K562 treated with DMSO at 1 percent for 4 hours (cell line): ENCODE measurements around the gene CTXN1. TPM values are rescaled to one million over a fixed set of nuclear protein-coding genes. Genes with fewer than 3 reads are reported as not detected.

Experiments
- total RNA-seq: library from RNA; unstranded; fragments of 300-600 nt; gene quantifications from 2 replicates; pipeline ENCODE4 v1.2.3, GENCODE V29; 2022; ENCODE audit not compliant: insufficient read depth

CTXN1 gene
- total RNA-seq: 8.8 and 9.9 TPM in 2 replicates

GRCh38 chr19:7926021-7926726 is at the start of gene CTXN1:
Gene CTXN1, minus strand, starts transcription at chr19:7926135. Its CDS starts 597 bp downstream, at chr19:7925538.

GRCh38 chr19:7943444-7944176 is 17.7 kb upstream of the CTXN1 start, which contains the start of gene TIMM44:
Gene TIMM44, minus strand, starts transcription at chr19:7943666. Its CDS starts 15 bp downstream, at chr19:7943651.

GRCh38 chr19:7919610-7920518 is 6.1 kb downstream of the CTXN1 start, which contains the start of gene SNAPC2:
Gene SNAPC2, plus strand, starts transcription at chr19:7920338. Its CDS starts 29 bp downstream, at chr19:7920367.

GRCh38 chr19:7914598-7915045 is 11.3 kb downstream of the CTXN1 start, which contains the start of gene TGFBR3L:
Gene TGFBR3L, plus strand, starts transcription at chr19:7914830.

GRCh38 chr19:7903244-7904073 is 22.5 kb downstream of the CTXN1 start, which contains the start of gene MAP2K7:
Gene MAP2K7, plus strand, starts transcription at chr19:7903877. Its CDS starts 68 bp downstream, at chr19:7903945.

GRCh38 chr19:7888145-7888825 is 37.6 kb downstream of the CTXN1 start, which contains the start of gene LRRC8E:
Gene LRRC8E, plus strand, starts transcription at chr19:7888510. Its CDS starts 7,094 bp downstream, at chr19:7895604.

Other genes starting within 250 kb of the CTXN1 start
- gene MCEMP1, start 249.0 kb downstream of the CTXN1 start, total RNA-seq: 1.6 and 3.9 TPM in 2 replicates
- 90.6 and 98.1 TPM in 2 replicates for gene TRAPPC5, start 245.3 kb downstream of the CTXN1 start, total RNA-seq
- gene FCER2, start 224.0 kb downstream of the CTXN1 start, total RNA-seq: not detected in 2 replicates
- not detected in 2 replicates for gene CLEC4G, start 194.0 kb downstream of the CTXN1 start, total RNA-seq
- not detected in 2 replicates for gene CD209, start 178.6 kb downstream of the CTXN1 start, total RNA-seq
- 0.40 TPM in 1 of 2 replicates, not detected in the other for gene CLEC4M, start 162.9 kb downstream of the CTXN1 start, total RNA-seq
- gene EVI5L, start 95.9 kb downstream of the CTXN1 start, total RNA-seq: 7.9 and 13.4 TPM in 2 replicates
- 0.12 TPM in 1 of 2 replicates, not detected in the other for gene PRR36, start 51.7 kb downstream of the CTXN1 start, total RNA-seq
- 3.9 and 4.0 TPM in 2 replicates for gene LRRC8E, start 37.6 kb downstream of the CTXN1 start, total RNA-seq
- 24.3 and 30.0 TPM in 2 replicates for gene MAP2K7, start 22.3 kb downstream of the CTXN1 start, total RNA-seq
- 3.9 TPM in 2 replicates for gene TGFBR3L, start 11.3 kb downstream of the CTXN1 start, total RNA-seq
- 45.1 and 48.4 TPM in 2 replicates for gene SNAPC2, start 5.8 kb downstream of the CTXN1 start, total RNA-seq
- gene TIMM44, start 17.5 kb upstream of the CTXN1 start, total RNA-seq: 150 and 161 TPM in 2 replicates
- 52.1 and 62.2 TPM in 2 replicates for gene ELAVL1, start 79.5 kb upstream of the CTXN1 start, total RNA-seq
- gene CCL25, start 126.6 kb upstream of the CTXN1 start, total RNA-seq: not detected in 2 replicates
- gene FBN3, start 223.5 kb upstream of the CTXN1 start, total RNA-seq: 0.06 TPM in 1 of 2 replicates, not detected in the other